SK-N-MC (cell line): Measurements from ENCODE around the gene RPL41.

ENCODE experiments used
- DNase-seq: peaks from one replicate; pipeline ENCODE4 v3.0.0-alpha.2; 2011; ENCODE audit warnings: low read depth, low spot score
- H3K27ac ChIP-seq: fragments of 200-600 bp; sonication (generic); 2 replicates; pipeline ENCODE4 v1.5.1; 2016; ENCODE audit warnings: mixed run types
- H3K36me3 ChIP-seq: fragments of 200-600 bp; sonication (generic); 2 replicates; pipeline ENCODE4 v1.6.1; 2017; ENCODE audit warnings: antibody characterized with exemption, low read length, mixed read lengths; ENCODE audit not compliant: insufficient read depth
- H3K4me3 ChIP-seq: fragments of 200-600 bp; sonication (generic); 2 replicates; pipeline ENCODE4 v1.5.1; 2016
- H3K9ac ChIP-seq: fragments of 200-600 bp; sonication (generic); 2 replicates; pipeline ENCODE4 v1.8.0; 2017; ENCODE audit warnings: mixed run types, mixed read lengths; ENCODE audit not compliant: insufficient read length
- H3K9me3 ChIP-seq: fragments of 200-600 bp; sonication (generic); 2 replicates; pipeline ENCODE4 v1.6.1; 2017; ENCODE audit warnings: low read depth, mild to moderate bottlenecking, antibody characterized with exemption, low read length, moderate library complexity, mixed read lengths
- EZH2 ChIP-seq: fragments of 200-600 bp; sonication (generic); IDR thresholded peaks from one replicate; pipeline ENCODE4 v1.6.1; 2017; ENCODE audit warnings: antibody characterized with exemption
- FOXP2 ChIP-seq: optimal IDR thresholded peaks from 2 replicates; pipeline ENCODE3; 2011; ENCODE audit warnings: mild to moderate bottlenecking, moderate library complexity; ENCODE audit not compliant: insufficient read depth; ENCODE audit errors: extremely low read length, control extremely low read depth
- POLR2AphosphoS5 ChIP-seq: IDR thresholded peaks from 2 replicates; pipeline ENCODE4 v1.6.1; 2012; ENCODE audit warnings: mild to moderate bottlenecking, low read depth, low read length, borderline replicate concordance

Gene RPL41

GRCh38 chr12:56099787-56100186 lies 16.6 kb upstream of the RPL41 start:
- TF ChIP-seq POLR2AphosphoS5 (no peak), EZH2 (no peak), FOXP2 (no peak)
- Histone ChIP-seq H3K27ac (no peak overlapping the region), H3K9me3 (no peaks in the 10 kb centered on the region), H3K9ac (no peak overlapping the region), H3K36me3 (no peaks in the 10 kb centered on the region), H3K4me3 (no peak overlapping the region)
- DNase-seq, result no peak

GRCh38 chr12:56101045-56101444 lies 15.4 kb upstream of the RPL41 start:
- Histone ChIP-seq H3K4me3 (no peak overlapping the region), H3K36me3 (peaks cover 2% of the 10 kb centered on the region), H3K9ac (no peak overlapping the region), H3K27ac (no peak overlapping the region), H3K9me3 (no peaks in the 10 kb centered on the region)
- DNase-seq, result no peak
- TF ChIP-seq FOXP2 (no peak), POLR2AphosphoS5 (no peak), EZH2 (no peak)

GRCh38 chr12:56102683-56103065 lies 13.8 kb upstream of the RPL41 start:
- no peak overlapping the region for H3K9ac ChIP-seq
- H3K4me3 ChIP-seq, result no peak overlapping the region
- H3K9me3 ChIP-seq, result no peaks in the 10 kb centered on the region

GRCh38 chr12:56103066-56103711 lies 13.2 kb upstream of the RPL41 start:
- Histone ChIP-seq H3K9me3 (no peaks in the 10 kb centered on the region), H3K27ac (peak overlapping the region; percentile 39; the same call in 1 of the 2 replicates), H3K9ac (peak overlapping the region; percentile 98), H3K4me3 (peak overlapping the region; percentile 93), H3K36me3 (peaks cover 23% of the 10 kb centered on the region)
- TF ChIP-seq FOXP2 (no peak), POLR2AphosphoS5 (no peak), EZH2 (no peak)
- DNase-seq, result no peak

More at GRCh38 chr12:56102683-56103065, 13.8 kb upstream of the RPL41 start:
- TF ChIP-seq FOXP2 (no peak), POLR2AphosphoS5 (no peak), EZH2 (no peak)
- Histone ChIP-seq H3K36me3 (peaks cover 18% of the 10 kb centered on the region), H3K27ac (no peak overlapping the region)
- no peak for DNase-seq

- Histone ChIP-seq H3K9ac (peak overlapping the region; percentile 98), H3K36me3 (peaks cover 29% of the 10 kb centered on the region), H3K9me3 (no peaks in the 10 kb centered on the region), H3K4me3 (peak overlapping the region; percentile 93), H3K27ac (peak overlapping the region; percentile 39; the same call in 1 of the 2 replicates)
- no peak for DNase-seq
- no peak for TF ChIP-seq FOXP2
- no peak for TF ChIP-seq EZH2
- TF ChIP-seq POLR2AphosphoS5, result no peak
Observed at GRCh38 chr12:56103823-56104108, 12.7 kb upstream of the RPL41 start.

GRCh38 chr12:56104109-56104814 lies 12.2 kb upstream of the RPL41 start, which contains the start of gene PA2G4:
Gene PA2G4, plus strand, starts transcription at chr12:56104559. Its CDS starts 179 bp downstream, at chr12:56104738.
- Histone ChIP-seq H3K27ac (peak within 1 kb of the TSS; percentile 76), H3K36me3 (peaks cover 34% of the 10 kb centered on the region), H3K9ac (peak within 1 kb of the TSS; percentile 98), H3K9me3 (no peaks in the 10 kb centered on the region), H3K4me3 (peak within 1 kb of the TSS; percentile 93)
- peak; percentile 79 for DNase-seq
- TF ChIP-seq FOXP2, result peak; percentile 93
- TF ChIP-seq POLR2AphosphoS5, result peak; percentile 87
- no peak for TF ChIP-seq EZH2

GRCh38 chr12:56104815-56105608 lies 11.4 kb upstream of the RPL41 start:
- H3K4me3 ChIP-seq, result peak overlapping the region; percentile 93
- H3K9me3 ChIP-seq, result no peaks in the 10 kb centered on the region
- peaks cover 42% of the 10 kb centered on the region for H3K36me3 ChIP-seq
- TF ChIP-seq FOXP2 (no peak), EZH2 (no peak), POLR2AphosphoS5 (no peak)
- no peak for DNase-seq
- peak overlapping the region; percentile 98 for H3K9ac ChIP-seq
- peak overlapping the region; percentile 76 for H3K27ac ChIP-seq

GRCh38 chr12:56105609-56105902 lies 10.9 kb upstream of the RPL41 start:
- DNase-seq, result no peak
- Histone ChIP-seq H3K9me3 (no peaks in the 10 kb centered on the region), H3K4me3 (peak overlapping the region; percentile 93), H3K36me3 (peaks cover 47% of the 10 kb centered on the region), H3K9ac (peak overlapping the region; percentile 98), H3K27ac (peak overlapping the region; percentile 76; the same call in 1 of the 2 replicates)
- no peak for TF ChIP-seq POLR2AphosphoS5
- TF ChIP-seq FOXP2, result no peak
- TF ChIP-seq EZH2, result no peak
